ENCODE measurements around the gene KMT2E. TPM values are rescaled to one million over a fixed set of nuclear protein-coding genes. Genes with fewer than 3 reads are reported as not detected.
A peak's percentile ranks its signal among the peaks of the same experiment; 100 is the strongest.

KMT2E gene
- total and polyA plus RNA-seq, 2 experiments from 2014 or later: 30.7 to 63.5 TPM

GRCh38 chr7:105141068-105141467 lies 127.1 kb downstream of the KMT2E start:
- H3K9me3 ChIP-seq (ENCODE audit: low read depth): no peaks in the 10 kb centered on the region
- H3K9ac ChIP-seq: no peak overlapping the region
- peak; percentile 64 for DNase-seq
- in situ Hi-C loops (cut with MboI): no loop called here
- no peak overlapping the region for H2AFZ ChIP-seq
- H3F3A ChIP-seq (ENCODE audit: insufficient read depth): no peaks in the 10 kb centered on the region
- 54 to 61% methylated on average over 6 of the region's 6 CpGs for WGBS, 2 experiments (ENCODE audit: low coverage in 1 of 2, low lambda C conversion rate in 2 of 2, missing lambda C conversion rate in 2 of 2)
- no peak for TF ChIP-seq EZH2 (IDR thresholded peaks at IDR 0.05; ENCODE audit: insufficient read depth, poor library complexity, severe bottlenecking)
- no peak for TF ChIP-seq EZH2phosphoT487 (IDR thresholded peaks at IDR 0.05; ENCODE audit: insufficient read depth, low read depth)
- H3K27me3 ChIP-seq (replicated peaks; ENCODE audit: insufficient read depth): no peaks in the 10 kb centered on the region
- no peaks in the 10 kb centered on the region for H3K9me2 ChIP-seq (ENCODE audit: insufficient read depth)
- H4K20me1 ChIP-seq (ENCODE audit: insufficient read depth): no peaks in the 10 kb centered on the region
- H3K36me3 ChIP-seq (ENCODE audit: low read depth): peaks cover 14% of the 10 kb centered on the region
- peaks cover 2% of the 10 kb centered on the region; the same call in 1 of the 2 replicates for H3K4me1 ChIP-seq (ENCODE audit: insufficient read depth)
- H3K4me3 ChIP-seq: no peak overlapping the region
- no peak overlapping the region for H3K27ac ChIP-seq
- peaks cover 4% of the 10 kb centered on the region; the same call in 1 of the 2 replicates for H3K79me2 ChIP-seq (ENCODE audit: insufficient read depth)
- H3K4me2 ChIP-seq (ENCODE audit: unreplicated experiment): no peak overlapping the region

GRCh38 chr7:105149827-105150226 lies 135.8 kb downstream of the KMT2E start:
- TF ChIP-seq EZH2phosphoT487 (IDR thresholded peaks at IDR 0.05; ENCODE audit: insufficient read depth, low read depth) (no peak), EZH2 (IDR thresholded peaks at IDR 0.05; ENCODE audit: insufficient read depth, poor library complexity, severe bottlenecking) (no peak)
- peak overlapping the region; percentile 40 for H3K27ac ChIP-seq
- 38% methylated on average over 3 of the region's 3 CpGs for WGBS, 2 experiments (ENCODE audit: low coverage in 1 of 2, low lambda C conversion rate in 2 of 2, missing lambda C conversion rate in 2 of 2)

DNA sequence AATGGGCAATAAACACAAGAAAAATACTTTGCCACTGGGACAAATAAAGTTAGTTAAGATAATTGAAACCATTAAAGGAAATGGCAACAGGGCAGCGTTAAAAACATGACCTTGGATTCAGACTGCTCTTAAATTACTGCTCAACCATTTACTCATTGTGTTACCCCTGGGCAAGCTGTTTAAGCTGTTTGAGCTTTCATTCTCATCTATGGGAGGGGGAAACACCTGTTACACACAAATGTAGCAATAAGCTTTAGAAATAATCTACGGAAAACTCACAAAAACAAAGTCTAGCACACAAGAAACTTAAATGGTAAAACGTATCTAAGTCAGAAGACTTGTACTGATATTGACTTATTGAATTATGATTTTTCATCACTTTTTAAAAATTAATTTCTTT lies 137.1 kb downstream of the KMT2E start:
- 64 to 70% methylated on average over 3 of the region's 3 CpGs for WGBS, 2 experiments (ENCODE audit: low coverage in 1 of 2, low lambda C conversion rate in 2 of 2, missing lambda C conversion rate in 2 of 2)
- no peak for DNase-seq
- Histone ChIP-seq H3K27me3 (replicated peaks; ENCODE audit: insufficient read depth) (no peaks in the 10 kb centered on the region), H4K20me1 (ENCODE audit: insufficient read depth) (no peaks in the 10 kb centered on the region; the same call in 1 of the 2 replicates), H3K27ac (no peak overlapping the region), H2AFZ (no peak overlapping the region), H3K4me2 (ENCODE audit: unreplicated experiment) (no peak overlapping the region), H3K9me3 (ENCODE audit: low read depth) (no peaks in the 10 kb centered on the region), H3K9ac (no peak overlapping the region), H3K9me2 (ENCODE audit: insufficient read depth) (no peaks in the 10 kb centered on the region), H3K79me2 (ENCODE audit: insufficient read depth) (peaks cover 3% of the 10 kb centered on the region; the same call in 1 of the 2 replicates), H3F3A (ENCODE audit: insufficient read depth) (no peaks in the 10 kb centered on the region; the same call in none of the 2 replicates), H3K4me1 (ENCODE audit: insufficient read depth) (peaks cover 16% of the 10 kb centered on the region), H3K4me3 (no peak overlapping the region), H3K36me3 (ENCODE audit: low read depth) (no peaks in the 10 kb centered on the region; the same call in 1 of the 2 replicates)
- no peak for TF ChIP-seq EZH2phosphoT487 (IDR thresholded peaks at IDR 0.05; ENCODE audit: insufficient read depth, low read depth)
- no peak for TF ChIP-seq EZH2 (IDR thresholded peaks at IDR 0.05; ENCODE audit: insufficient read depth, poor library complexity, severe bottlenecking)
- in situ Hi-C loops (cut with MboI): no loop called here

More at GRCh38 chr7:105149827-105150226, 135.8 kb downstream of the KMT2E start:
- no peak overlapping the region for H3K4me3 ChIP-seq
- no peak overlapping the region for H3K4me2 ChIP-seq (ENCODE audit: unreplicated experiment)
- no peaks in the 10 kb centered on the region for H4K20me1 ChIP-seq (ENCODE audit: insufficient read depth)
- H3K27me3 ChIP-seq (replicated peaks; ENCODE audit: insufficient read depth): no peaks in the 10 kb centered on the region
- no peaks in the 10 kb centered on the region; the same call in 1 of the 2 replicates for H3K36me3 ChIP-seq (ENCODE audit: low read depth)
- peaks cover 16% of the 10 kb centered on the region for H3K4me1 ChIP-seq (ENCODE audit: insufficient read depth)
- H2AFZ ChIP-seq: no peak overlapping the region
- no peaks in the 10 kb centered on the region for H3K9me3 ChIP-seq (ENCODE audit: low read depth)
- no peaks in the 10 kb centered on the region for H3K9me2 ChIP-seq (ENCODE audit: insufficient read depth)
- H3K9ac ChIP-seq: no peak overlapping the region
- in situ Hi-C loops (cut with MboI): no loop called here
- peaks cover 3% of the 10 kb centered on the region; the same call in 1 of the 2 replicates for H3K79me2 ChIP-seq (ENCODE audit: insufficient read depth)
- no peaks in the 10 kb centered on the region; the same call in none of the 2 replicates for H3F3A ChIP-seq (ENCODE audit: insufficient read depth)
- peak; percentile 72 for DNase-seq

GRCh38 chr7:105153531-105153930 lies 139.5 kb downstream of the KMT2E start:
- H3K9me3 ChIP-seq (ENCODE audit: low read depth): no peaks in the 10 kb centered on the region
- H3K27ac ChIP-seq: no peak overlapping the region
- DNase-seq: no peak
- in situ Hi-C loops (cut with MboI): no loop called here
- no peaks in the 10 kb centered on the region for H3K36me3 ChIP-seq (ENCODE audit: low read depth)
- no peaks in the 10 kb centered on the region for H3K27me3 ChIP-seq (replicated peaks; ENCODE audit: insufficient read depth)
- H3F3A ChIP-seq (ENCODE audit: insufficient read depth): no peaks in the 10 kb centered on the region; the same call in none of the 2 replicates
- peaks cover 3% of the 10 kb centered on the region; the same call in 1 of the 2 replicates for H3K79me2 ChIP-seq (ENCODE audit: insufficient read depth)
- TF ChIP-seq EZH2phosphoT487 (IDR thresholded peaks at IDR 0.05; ENCODE audit: insufficient read depth, low read depth) (no peak), EZH2 (IDR thresholded peaks at IDR 0.05; ENCODE audit: insufficient read depth, poor library complexity, severe bottlenecking) (no peak)
- H3K9ac ChIP-seq: no peak overlapping the region
- H2AFZ ChIP-seq: no peak overlapping the region
- H3K9me2 ChIP-seq (ENCODE audit: insufficient read depth): no peaks in the 10 kb centered on the region
- 90 to 93% methylated on average over 6 of the region's 6 CpGs for WGBS, 2 experiments (ENCODE audit: low coverage in 1 of 2, low lambda C conversion rate in 2 of 2, missing lambda C conversion rate in 2 of 2)
- peaks cover 16% of the 10 kb centered on the region for H3K4me1 ChIP-seq (ENCODE audit: insufficient read depth)
- no peaks in the 10 kb centered on the region; the same call in 1 of the 2 replicates for H4K20me1 ChIP-seq (ENCODE audit: insufficient read depth)
- H3K4me3 ChIP-seq: no peak overlapping the region
- no peak overlapping the region for H3K4me2 ChIP-seq (ENCODE audit: unreplicated experiment)

Measured in GM23248 (cell line).